RPMI8226 (cell line): ENCODE data around the gene NISCH.
"Not testable (repeated sequence)": the region's sequence is repeated elsewhere in the genome, so short reads cannot be mapped to it uniquely, and the experiment has no call there.

Source experiments
- DNase-seq: peaks from one replicate; pipeline ENCODE4 v3.0.0-alpha.2; 2015

Gene NISCH

GRCh38 chr3:52517796-52518722, 62.7 kb downstream of the NISCH start:
- DNase-seq: no peak

GRCh38 chr3:52518723-52519444, 63.5 kb downstream of the NISCH start:
- no peak for DNase-seq

- DNase-seq: no peak
These were observed 64.2 kb downstream of the NISCH start for GRCh38 chr3:52519445-52520140.

- DNase-seq: no peak
These were observed 64.8 kb downstream of the NISCH start for GRCh38 chr3:52520141-52520667.

- no peak for DNase-seq
These were observed 65.5 kb downstream of the NISCH start for GRCh38 chr3:52520716-52521487.

- DNase-seq: no peak
These were observed 66.1 kb downstream of the NISCH start for GRCh38 chr3:52521488-52521824.

- no peak for DNase-seq
These were observed 66.7 kb downstream of the NISCH start for GRCh38 chr3:52521881-52522650.

- DNase-seq: no peak
These were observed 67.3 kb downstream of the NISCH start for GRCh38 chr3:52522651-52523251.

GRCh38 chr3:52523386-52524257, 68.2 kb downstream of the NISCH start:
- DNase-seq: no peak

- no peak for DNase-seq
These were observed 68.9 kb downstream of the NISCH start for GRCh38 chr3:52524258-52524751.

- no peak for DNase-seq
These were observed 69.6 kb downstream of the NISCH start for GRCh38 chr3:52524752-52525679.

GRCh38 chr3:52525680-52526561, 70.5 kb downstream of the NISCH start:
- DNase-seq: no peak

GRCh38 chr3:52526671-52527038, 71.3 kb downstream of the NISCH start:
- not testable (repeated sequence) for DNase-seq

- no peak for DNase-seq
These were observed 71.8 kb downstream of the NISCH start for GRCh38 chr3:52527039-52527731.

- no peak for DNase-seq
These were observed 72.6 kb downstream of the NISCH start for GRCh38 chr3:52527732-52528585.
